ENCODE results near the gene MPND.

The MPND gene, protein sequence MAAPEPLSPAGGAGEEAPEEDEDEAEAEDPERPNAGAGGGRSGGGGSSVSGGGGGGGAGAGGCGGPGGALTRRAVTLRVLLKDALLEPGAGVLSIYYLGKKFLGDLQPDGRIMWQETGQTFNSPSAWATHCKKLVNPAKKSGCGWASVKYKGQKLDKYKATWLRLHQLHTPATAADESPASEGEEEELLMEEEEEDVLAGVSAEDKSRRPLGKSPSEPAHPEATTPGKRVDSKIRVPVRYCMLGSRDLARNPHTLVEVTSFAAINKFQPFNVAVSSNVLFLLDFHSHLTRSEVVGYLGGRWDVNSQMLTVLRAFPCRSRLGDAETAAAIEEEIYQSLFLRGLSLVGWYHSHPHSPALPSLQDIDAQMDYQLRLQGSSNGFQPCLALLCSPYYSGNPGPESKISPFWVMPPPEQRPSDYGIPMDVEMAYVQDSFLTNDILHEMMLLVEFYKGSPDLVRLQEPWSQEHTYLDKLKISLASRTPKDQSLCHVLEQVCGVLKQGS

GRCh38 chr19:4343370-4344307, at the start of gene MPND:
MPND (plus strand) TSS chr19:4343562; CDS start chr19:4343594, 32 bp downstream.
- DNase-seq = no peak

- DNase-seq = no peak
Measured at GRCh38 chr19:4294389-4294788, 49.0 kb upstream of the MPND start.

DNA sequence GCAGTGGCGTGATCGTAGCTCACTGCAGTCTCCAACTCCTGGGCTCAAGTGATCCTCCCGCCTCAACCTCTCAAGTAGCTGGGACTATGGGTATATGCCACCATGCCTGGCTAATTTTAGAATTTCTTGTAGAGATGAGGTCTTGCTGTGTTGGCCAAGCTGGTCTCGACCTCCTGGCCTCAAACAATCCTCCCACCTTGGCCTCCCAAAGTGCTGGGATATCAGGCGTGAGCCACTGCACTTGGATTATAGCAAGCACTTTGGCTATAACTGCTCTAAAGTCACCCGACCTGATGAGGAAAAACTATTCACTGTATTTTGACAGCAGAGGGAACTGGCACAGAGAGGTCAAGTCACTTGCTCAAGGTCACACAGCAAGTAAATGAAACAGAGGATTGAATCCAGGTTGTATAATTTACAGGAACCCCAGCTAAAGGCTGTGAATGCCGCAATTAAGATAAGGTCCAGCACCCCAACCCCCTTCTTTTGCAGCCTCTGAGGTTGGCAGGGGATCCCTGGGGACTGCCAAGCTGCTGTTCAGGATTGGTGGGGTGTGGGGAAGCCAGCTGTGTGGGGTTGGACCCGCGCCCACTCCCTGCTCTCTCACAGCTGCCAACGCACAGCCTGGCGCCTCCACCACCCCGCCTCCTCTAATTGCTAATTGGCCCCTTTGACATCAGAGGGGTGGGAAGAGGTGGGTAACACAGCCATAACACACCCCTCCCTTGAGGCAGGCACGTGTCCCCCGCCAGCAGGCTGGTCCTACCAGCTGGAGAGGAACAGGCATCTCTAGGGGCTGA, 47.2 kb upstream of the MPND start:
- peak; percentile 95 for DNase-seq

DNA sequence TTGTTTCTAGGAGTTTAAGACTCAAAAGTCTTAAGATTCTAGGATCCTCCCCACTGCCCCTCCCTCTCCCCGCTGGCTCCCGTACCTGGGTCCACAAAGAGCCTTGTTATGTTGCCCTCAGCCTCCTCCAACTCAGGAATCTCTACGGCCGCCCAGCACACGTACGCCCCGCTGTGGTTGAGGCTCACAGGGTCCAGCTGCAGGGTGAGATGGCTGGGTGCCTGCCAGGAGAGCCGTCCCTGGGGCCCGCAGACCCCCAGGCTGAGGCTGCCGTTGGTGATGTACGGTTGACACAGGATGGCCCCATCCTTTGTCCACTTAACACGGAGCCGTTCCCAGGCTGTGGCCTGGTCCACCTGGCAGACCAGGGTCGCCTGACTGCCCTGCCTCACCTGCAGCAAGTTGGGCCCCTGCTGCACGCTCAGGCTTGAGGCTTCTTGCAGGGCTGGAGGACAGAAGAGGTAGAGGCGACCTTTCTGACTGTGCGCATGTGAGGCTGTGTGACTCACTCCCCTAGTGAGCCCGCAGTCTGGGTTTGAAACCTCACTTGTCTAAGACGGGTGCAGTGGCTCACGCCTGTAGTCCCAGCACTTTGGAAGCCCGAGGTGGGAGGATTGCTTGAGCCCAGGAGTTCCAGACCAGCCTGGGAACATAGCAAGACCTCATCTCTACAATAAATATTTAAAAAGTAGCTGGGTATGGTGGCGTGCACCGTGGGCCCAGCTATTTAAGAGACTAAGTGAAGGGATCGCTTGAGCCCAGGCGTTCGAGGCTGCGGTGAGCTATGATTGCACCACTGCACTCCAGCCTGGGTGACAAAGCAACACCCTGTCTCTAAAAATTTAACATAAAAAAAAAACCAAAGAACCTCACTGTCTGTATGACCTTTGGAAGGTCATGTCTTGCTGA, 45.2 kb upstream of the MPND start:
- DNase-seq = no peak

DNA sequence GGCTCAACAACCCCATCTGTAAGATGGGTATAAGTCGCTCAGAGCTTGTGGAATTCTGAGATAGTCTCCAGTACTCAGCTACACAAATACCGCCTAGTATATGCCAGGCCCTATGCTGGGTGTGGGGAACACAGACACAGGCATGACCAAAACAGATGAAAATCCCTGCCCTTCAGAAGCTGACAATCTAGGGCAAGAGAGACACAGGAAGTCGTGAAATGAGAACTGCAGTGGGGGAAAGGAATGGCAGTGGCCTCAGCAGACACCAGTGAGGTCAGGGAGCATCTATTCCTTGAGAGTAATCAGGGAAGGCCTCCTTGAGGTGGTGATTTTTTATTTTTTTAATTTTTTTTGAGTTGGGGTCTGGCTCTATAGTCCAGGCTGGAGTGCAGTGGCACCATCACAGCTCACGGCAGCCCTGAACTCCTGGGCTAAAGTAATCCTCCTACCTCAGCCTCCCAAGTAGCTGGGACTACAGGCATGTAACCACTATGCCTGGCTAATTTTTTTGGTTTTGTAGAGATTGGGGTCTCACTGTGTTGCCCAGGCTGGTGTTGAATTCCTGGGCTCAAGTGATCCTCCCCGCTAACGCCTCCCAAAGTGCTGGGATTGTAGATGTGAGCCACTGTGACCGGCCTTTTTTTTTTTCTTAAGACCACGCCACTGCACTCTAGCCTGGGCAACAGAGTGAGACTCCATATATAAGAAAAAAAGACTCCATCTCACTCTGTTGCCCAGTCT, 44.4 kb upstream of the MPND start:
- DNase-seq = no peak

DNA sequence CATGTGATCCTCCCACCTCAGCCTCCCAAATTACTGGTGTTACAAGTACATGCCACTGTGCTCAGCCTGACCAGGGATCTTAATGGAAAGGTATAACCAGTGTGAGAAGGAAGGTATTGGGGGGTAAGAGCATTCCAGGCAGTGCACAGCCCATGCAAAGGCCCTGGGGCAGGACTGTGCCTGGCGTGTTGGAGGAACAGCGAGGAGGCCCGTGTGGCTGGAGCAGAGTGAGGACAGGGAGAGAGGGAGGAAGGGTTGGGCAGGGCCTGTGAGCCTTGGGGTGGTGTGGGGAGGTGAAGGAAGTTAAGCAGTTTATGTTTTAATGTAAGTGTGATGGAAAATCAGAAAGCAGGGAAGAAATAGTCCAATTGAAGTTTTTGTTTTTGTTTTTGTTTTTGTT, 42.8 kb upstream of the MPND start:
- DNase-seq = no peak

- DNase-seq = no peak
Measured at GRCh38 chr19:4301590-4302242, 41.6 kb upstream of the MPND start.

DNA sequence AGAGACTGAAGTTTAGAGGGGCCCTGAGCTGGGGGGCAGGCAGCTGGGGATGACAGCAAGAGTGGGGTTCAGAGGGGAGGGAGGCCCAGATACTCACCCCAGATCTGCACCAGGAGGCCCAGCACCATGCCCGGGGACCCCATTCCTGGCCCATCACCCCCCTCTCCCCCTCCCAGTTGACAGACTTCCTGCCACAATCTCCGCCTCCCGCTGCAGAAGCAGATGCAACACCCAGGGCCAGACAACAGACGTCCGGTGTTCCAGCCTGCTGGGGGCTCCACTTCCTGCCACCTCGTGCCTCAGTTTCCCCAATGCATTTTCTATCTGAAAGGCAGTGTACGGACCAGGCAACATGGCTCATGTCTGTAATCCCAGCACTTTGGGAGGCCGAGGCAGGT, 41.1 kb upstream of the MPND start, which contains the start of gene TMIGD2:
Gene TMIGD2 (minus strand): TSS at position 147 of the 398 bp plus-strand sequence. CDS start 4 bp downstream, at position 143.
- no peak for DNase-seq

- no peak for DNase-seq
Measured at GRCh38 chr19:4303819-4304537, 39.4 kb upstream of the MPND start.

GRCh38 chr19:4304538-4305256, 38.7 kb upstream of the MPND start, which contains the start of gene FSD1:
FSD1 (plus strand) TSS chr19:4304598; CDS start chr19:4304747, 149 bp downstream.
- DNase-seq = no peak

DNA sequence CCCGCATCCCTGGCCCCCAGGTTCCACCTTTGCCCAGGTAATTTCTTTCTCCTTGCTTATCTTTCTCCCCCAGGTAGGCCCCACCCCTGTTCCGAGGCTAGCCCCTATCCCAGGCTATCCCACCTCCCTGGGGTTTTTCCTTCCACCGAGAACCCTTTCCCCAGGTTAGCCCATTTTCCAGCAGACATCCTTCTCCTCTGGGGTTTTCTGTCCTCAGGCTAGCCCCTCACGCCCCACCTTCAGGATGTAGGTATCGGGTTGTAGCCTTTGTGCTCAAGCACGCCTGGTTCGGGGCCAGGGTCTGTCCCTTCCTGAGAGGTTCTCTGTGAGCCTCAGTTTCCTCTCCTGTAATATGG, 38.1 kb upstream of the MPND start:
- no peak for DNase-seq

DNA sequence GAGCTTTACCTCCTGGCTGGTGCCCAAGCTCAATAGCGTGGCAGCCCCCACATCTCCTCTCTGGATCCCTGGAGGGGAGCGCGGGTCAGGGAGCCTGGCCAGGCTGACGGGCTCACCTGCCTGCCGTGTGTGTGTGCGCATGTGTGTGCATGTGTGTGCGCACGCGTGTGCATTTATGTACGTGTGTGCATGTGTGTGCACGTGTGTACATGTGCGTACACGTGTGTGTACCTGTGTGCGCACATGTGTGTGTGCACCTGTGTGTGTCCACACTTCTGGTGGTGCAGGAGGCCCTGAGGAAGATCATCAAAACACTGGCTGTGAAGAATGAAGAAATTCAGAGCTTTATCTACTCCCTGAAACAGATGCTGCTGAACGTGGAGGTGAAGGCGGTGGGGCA, 37.7 kb upstream of the MPND start:
- no peak for DNase-seq

DNA sequence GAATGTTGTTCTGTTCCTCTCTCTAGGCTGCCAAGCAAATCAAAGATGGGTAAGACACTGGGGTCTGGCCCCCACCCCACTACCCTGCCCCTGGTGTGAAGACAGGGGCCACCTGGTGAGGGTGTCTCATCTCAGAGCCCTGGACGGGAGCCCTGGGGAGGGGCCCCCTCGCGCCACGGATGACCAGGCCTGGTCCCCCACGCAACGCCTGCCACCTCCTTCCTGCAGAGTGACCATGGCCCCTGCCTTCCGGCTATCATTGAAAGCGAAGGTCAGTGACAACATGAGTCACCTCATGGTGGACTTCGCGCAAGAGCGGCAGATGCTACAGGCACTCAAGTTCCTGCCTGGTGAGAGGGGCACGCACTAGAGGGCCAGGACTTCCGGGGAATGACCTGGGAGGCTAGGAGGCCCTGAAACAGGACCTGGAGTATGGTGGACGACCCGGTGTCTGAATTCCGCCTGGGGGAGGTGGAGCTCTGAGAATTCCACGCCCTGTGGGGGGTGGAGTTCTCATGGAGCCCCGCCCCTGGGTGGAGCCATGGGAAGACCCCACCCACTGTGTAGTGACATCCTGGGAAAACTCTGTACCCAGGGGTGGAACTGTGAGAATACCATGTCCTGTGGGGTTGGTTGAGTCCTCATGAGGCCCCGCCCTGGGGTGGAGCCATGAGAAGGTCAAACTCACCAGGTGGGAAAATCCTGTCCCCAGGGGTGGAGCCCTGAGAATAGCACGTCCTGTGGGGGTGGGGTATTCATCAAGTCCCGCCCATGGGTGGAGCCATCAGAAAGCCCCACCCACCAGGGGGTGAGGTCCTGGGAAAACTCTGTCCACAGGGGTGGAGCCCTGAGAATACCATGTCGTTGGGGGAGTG, 32.9 kb upstream of the MPND start:
- DNase-seq = no peak

DNA sequence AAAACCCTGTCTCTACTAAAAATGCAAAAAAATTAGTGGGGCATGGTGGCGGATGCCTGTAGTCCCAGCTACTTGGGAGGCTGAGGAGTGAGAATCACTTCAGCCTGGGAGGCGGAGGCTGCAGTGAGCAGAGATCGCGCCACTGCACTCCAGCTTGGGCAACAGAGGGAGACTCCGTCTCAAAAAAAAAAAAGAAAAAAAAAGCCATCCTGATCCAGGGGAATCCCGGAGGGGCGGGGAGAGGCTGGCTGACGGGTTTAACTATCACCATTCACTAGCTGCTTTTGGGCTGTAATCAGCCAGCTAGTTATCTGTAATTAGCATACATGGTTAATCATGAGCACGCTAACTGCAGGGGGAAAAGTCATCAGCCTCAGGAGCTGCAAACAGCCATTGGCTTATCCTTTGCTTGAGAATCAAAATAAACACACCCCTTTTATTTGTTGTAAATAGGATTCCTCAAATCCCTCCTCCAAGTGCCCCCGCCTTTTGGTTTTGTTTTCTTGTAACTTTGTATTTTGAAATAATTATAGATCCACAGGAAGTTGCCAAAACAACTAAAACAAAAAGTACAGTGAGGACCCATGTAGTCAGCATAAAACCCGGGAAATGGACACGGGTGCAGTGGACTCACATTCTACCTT, 29.4 kb upstream of the MPND start:
- DNase-seq = no peak

- no peak for DNase-seq
Measured at GRCh38 chr19:4316956-4317355, 26.4 kb upstream of the MPND start.

DNA sequence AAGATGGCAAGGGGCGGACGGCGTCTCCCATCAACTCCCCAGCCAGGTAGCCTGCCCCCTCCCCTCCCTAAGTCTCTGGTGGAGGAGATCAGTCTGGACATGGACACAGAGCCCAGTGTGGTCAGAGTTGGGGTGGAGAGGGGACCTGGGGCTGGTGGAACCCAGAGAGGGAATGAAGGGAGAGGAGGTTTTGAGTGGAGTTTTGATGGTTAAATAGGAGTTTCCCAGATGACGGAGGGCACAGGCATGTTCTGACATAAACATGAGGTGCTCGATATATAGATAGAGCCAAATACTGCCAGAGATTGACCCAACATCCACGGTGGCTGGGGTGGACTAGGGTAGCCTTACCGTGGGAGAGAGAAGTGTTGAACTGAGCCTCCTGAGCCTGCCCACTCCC, 24.9 kb upstream of the MPND start:
- DNase-seq = no peak

GRCh38 chr19:4319067-4319718, 24.2 kb upstream of the MPND start:
- no peak for DNase-seq

Data from NCI-H524 treated with DMSO at 0.1 percent for 48 hours (cell line).